ENCODE data around the gene THRSP. TPM values are rescaled to one million over a fixed set of nuclear protein-coding genes. Genes with fewer than 3 reads are reported as not detected.

The THRSP gene
- total and polyA plus RNA-seq, 2 experiments from 2014 or later = not detected

DNA sequence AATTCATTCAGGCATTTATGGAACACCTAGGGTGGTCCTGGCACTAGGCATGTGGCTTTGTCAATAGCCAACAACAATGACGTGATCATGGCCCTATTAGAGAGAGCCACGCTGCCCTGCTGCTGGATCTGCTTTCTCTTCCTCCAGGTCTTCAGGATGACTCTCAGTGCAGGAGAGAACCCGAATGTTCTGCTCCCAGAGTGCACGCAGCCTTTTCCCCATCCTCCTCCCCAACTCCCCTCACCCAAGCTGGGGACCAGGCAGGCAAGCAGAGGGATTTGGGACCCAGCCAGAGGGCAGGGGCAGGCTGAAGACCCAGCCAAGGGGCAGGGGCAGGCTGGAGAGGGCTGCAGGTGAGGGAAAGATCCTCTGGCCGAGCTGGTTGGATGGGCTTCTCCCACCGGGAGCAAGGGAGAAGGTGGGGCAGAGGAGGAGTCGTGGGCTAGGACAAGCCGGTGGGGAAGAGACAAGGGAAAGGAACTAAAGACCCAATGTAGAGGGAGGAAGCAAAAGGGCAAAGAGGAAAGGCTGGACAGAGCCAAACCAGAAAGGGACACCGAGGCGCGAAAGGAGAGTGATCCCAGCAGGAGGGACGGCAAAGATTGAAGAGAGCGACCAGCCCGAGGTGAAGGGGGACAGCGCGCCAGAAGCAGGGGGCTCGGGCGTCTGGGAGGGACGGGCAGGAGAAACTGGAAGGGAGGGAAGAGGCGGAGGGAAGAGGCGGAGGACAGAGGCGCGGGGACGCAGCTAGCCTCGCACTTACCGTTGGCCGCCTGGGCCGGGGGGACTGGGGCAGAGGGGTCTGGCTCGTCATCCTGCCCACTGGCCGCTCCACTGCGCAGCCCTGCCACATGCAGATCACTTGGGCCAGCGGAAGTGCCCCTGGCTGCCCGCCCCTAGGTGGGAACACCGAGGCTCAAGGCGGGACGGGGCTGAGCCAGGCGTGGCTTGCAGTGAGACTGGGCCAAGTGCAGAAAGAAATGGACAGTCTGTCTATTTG is 41.0 kb upstream of the THRSP start, which contains the start of gene KCTD14 (continued):
- TF ChIP-seq, protein P1, sequence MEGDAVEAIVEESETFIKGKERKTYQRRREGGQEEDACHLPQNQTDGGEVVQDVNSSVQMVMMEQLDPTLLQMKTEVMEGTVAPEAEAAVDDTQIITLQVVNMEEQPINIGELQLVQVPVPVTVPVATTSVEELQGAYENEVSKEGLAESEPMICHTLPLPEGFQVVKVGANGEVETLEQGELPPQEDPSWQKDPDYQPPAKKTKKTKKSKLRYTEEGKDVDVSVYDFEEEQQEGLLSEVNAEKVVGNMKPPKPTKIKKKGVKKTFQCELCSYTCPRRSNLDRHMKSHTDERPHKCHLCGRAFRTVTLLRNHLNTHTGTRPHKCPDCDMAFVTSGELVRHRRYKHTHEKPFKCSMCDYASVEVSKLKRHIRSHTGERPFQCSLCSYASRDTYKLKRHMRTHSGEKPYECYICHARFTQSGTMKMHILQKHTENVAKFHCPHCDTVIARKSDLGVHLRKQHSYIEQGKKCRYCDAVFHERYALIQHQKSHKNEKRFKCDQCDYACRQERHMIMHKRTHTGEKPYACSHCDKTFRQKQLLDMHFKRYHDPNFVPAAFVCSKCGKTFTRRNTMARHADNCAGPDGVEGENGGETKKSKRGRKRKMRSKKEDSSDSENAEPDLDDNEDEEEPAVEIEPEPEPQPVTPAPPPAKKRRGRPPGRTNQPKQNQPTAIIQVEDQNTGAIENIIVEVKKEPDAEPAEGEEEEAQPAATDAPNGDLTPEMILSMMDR (conservative IDR thresholded peaks at IDR 0.05; ENCODE audit: low read depth in 2 of 2) = no peak
- no peak for TF ChIP-seq EZH2 (IDR thresholded peaks at IDR 0.05; ENCODE audit: low read depth, unreplicated experiment)
- TF ChIP-seq, protein P2, sequence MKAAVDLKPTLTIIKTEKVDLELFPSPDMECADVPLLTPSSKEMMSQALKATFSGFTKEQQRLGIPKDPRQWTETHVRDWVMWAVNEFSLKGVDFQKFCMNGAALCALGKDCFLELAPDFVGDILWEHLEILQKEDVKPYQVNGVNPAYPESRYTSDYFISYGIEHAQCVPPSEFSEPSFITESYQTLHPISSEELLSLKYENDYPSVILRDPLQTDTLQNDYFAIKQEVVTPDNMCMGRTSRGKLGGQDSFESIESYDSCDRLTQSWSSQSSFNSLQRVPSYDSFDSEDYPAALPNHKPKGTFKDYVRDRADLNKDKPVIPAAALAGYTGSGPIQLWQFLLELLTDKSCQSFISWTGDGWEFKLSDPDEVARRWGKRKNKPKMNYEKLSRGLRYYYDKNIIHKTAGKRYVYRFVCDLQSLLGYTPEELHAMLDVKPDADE (IDR thresholded peaks at IDR 0.05) = peak; percentile 50; the same call in 1 of the 2 replicates
- no peak for TF ChIP-seq STAT1 (IDR thresholded peaks at IDR 0.05; ENCODE audit: unreplicated experiment)
- no peak for TF ChIP-seq ZNF331 (CRISPR knock-in tag; IDR thresholded peaks at IDR 0.05; ENCODE audit: low read depth)
- TF ChIP-seq ZNF114 (CRISPR knock-in tag; IDR thresholded peaks at IDR 0.05) = no peak
- TF ChIP-seq JUNB (IDR thresholded peaks at IDR 0.05; ENCODE audit: unreplicated experiment) = no peak
- peak; percentile 45 for TF ChIP-seq CREB1 (CRISPR knock-in tag; IDR thresholded peaks at IDR 0.05; ENCODE audit: low read depth)
- TF ChIP-seq EZH2phosphoT487 (IDR thresholded peaks at IDR 0.05; ENCODE audit: unreplicated experiment) = no peak
- TF ChIP-seq POLR2AphosphoS5 (IDR thresholded peaks at IDR 0.05; ENCODE audit: low read depth) = peak; percentile 82

DNA sequence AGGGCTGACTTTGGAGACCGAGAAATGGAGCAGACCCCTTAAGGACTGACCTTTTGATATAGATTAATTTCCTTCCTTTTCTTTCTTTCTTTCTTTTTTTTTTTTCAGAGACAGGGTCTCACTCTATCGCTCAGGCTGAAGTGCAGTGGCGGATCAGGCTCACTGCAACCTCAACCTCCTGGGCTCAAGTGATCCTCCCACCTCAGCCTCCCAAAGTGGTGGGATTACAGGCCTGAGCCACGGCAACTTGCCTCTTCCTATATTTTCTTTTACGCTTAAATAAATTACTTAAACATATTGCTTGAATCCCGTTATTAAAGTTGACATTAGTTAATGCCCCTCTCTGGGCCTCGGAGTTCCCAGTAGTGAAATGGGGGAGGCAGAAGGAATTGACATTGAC is 40.2 kb upstream of the THRSP start:
- Mint-ChIP-seq H3K27me3 (ENCODE audit: insufficient read depth, low read depth, poor library complexity) (no peaks in the 10 kb centered on the region), H3K4me3 (peak overlapping the region; percentile 85), H3K9me3 (peaks cover 5% of the 10 kb centered on the region), H3K36me3 (ENCODE audit: low read depth) (no peaks in the 10 kb centered on the region), H3K4me1 (peaks cover 19% of the 10 kb centered on the region), H3K27ac (0 out of 2 replicates have a peak overlapping the region, but pooled peaks have one; percentile 61)
- no peaks in the 10 kb centered on the region for H3K27me3 ChIP-seq (ENCODE audit: insufficient read depth)
- H2AFZ ChIP-seq = peak overlapping the region; percentile 93
- H3K4me1 ChIP-seq (ENCODE audit: insufficient read depth) = peaks cover 7% of the 10 kb centered on the region; the same call in 1 of the 2 replicates
- no peaks in the 10 kb centered on the region for H3K9me2 ChIP-seq (ENCODE audit: insufficient read depth)
- peaks cover 9% of the 10 kb centered on the region for H3F3A ChIP-seq (replicated peaks; ENCODE audit: low read depth)
- DNase-seq (ENCODE audit: low spot score) = no peak
- H4K20me1 ChIP-seq (replicated peaks; ENCODE audit: insufficient read depth) = no peaks in the 10 kb centered on the region
- no peaks in the 10 kb centered on the region; the same call in 1 of the 2 replicates for H3K79me2 ChIP-seq (replicated peaks; ENCODE audit: insufficient read depth)
- H3K4me3 ChIP-seq = peak overlapping the region; percentile 71
- H3K27ac ChIP-seq (ENCODE audit: low read depth) = no peak overlapping the region
- peak overlapping the region; percentile 88 for H3K4me2 ChIP-seq
- ATAC-seq = peak; percentile 4; the same call in 1 of the 3 replicates
- H3K36me3 ChIP-seq (ENCODE audit: insufficient read depth) = no peaks in the 10 kb centered on the region
- TF ChIP-seq NANOG (IDR thresholded peaks at IDR 0.05; ENCODE audit: borderline replicate concordance) (no peak), ZNF114 (CRISPR knock-in tag; IDR thresholded peaks at IDR 0.05) (no peak), JUNB (IDR thresholded peaks at IDR 0.05; ENCODE audit: unreplicated experiment) (no peak), POLR2AphosphoS5 (IDR thresholded peaks at IDR 0.05; ENCODE audit: low read depth) (no peak)
- TF ChIP-seq, protein P3, sequence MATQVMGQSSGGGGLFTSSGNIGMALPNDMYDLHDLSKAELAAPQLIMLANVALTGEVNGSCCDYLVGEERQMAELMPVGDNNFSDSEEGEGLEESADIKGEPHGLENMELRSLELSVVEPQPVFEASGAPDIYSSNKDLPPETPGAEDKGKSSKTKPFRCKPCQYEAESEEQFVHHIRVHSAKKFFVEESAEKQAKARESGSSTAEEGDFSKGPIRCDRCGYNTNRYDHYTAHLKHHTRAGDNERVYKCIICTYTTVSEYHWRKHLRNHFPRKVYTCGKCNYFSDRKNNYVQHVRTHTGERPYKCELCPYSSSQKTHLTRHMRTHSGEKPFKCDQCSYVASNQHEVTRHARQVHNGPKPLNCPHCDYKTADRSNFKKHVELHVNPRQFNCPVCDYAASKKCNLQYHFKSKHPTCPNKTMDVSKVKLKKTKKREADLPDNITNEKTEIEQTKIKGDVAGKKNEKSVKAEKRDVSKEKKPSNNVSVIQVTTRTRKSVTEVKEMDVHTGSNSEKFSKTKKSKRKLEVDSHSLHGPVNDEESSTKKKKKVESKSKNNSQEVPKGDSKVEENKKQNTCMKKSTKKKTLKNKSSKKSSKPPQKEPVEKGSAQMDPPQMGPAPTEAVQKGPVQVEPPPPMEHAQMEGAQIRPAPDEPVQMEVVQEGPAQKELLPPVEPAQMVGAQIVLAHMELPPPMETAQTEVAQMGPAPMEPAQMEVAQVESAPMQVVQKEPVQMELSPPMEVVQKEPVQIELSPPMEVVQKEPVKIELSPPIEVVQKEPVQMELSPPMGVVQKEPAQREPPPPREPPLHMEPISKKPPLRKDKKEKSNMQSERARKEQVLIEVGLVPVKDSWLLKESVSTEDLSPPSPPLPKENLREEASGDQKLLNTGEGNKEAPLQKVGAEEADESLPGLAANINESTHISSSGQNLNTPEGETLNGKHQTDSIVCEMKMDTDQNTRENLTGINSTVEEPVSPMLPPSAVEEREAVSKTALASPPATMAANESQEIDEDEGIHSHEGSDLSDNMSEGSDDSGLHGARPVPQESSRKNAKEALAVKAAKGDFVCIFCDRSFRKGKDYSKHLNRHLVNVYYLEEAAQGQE (IDR thresholded peaks at IDR 0.05; ENCODE audit: unreplicated experiment) = no peak
